ENCODE data around the gene TMTC2. TPM values are rescaled to one million over a fixed set of nuclear protein-coding genes. Genes with fewer than 3 reads are reported as not detected.

The TMTC2 gene
- total and polyA plus RNA-seq, 2 donors (not counting 1 experiment from before 2014, with no cell fraction given), result 2.4 to 3.2 TPM

DNA sequence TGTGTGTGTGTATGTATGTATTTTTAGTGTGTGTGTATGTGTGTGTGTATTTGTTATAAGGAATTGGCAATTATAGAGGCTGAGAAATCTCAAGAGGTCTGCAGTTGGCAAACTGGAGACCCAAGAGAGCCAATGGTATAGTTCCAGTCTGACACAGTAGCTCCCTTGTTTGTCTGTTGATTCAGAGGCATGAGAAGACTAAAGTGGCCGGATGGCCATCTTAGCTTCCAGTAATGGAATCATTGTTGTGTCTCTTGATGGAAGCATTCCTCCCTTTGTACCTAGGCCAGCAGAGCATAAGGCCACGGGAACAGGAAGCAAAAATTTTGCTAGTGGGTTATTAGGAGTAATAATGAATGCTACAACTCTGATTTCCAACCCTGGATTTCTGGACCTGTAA, 460.6 kb downstream of the TMTC2 start:
- H3K27ac Mint-ChIP-seq, result no peak overlapping the region
- intact Hi-C loops (cut with micrococcal nuclease), result no loop called here

DNA sequence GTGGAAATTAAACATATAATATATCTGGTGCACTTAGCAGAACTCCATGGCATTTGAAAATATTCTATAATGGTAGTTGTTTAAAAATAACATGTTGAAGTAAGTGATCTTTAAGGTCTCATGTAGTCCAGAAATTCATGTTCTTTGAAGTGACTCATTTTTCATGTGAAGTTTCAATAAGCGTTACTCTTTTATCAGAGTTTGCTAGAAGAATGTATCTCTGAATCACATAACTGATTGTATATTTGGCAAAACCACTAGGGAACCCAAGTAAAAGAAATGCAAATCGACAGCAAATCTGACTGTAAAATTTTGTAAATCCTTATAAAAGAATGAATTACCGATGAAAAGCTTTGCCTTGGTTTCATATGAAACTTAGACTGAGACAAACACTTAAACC, 463.3 kb downstream of the TMTC2 start:
- Histone ChIP-seq H3K4me1 (ENCODE audit: control insufficient read depth in 2 of 2, insufficient read depth in 2 of 2, low read length in 2 of 2) (no peaks in the 10 kb centered on the region), H3K9ac (ENCODE audit: low read length) (no peak overlapping the region), H2AFZ (ENCODE audit: insufficient read depth, low read depth, low read length, poor library complexity, severe bottlenecking) (no peak overlapping the region), H3K9me3 (ENCODE audit: control extremely low read depth in 1 of 3, control insufficient read depth in 2 of 3, insufficient read depth in 1 of 3, low read length in 2 of 3) (peaks cover 0 to 2% (median 0%) of the 10 kb centered on the region in 3 donors), H3K4me3 (ENCODE audit: control extremely low read depth in 1 of 5, extremely low read depth in 1 of 5, insufficient read depth in 1 of 5, low read depth in 2 of 5, low read length in 4 of 5) (no peak overlapping the region), H3K4me2 (replicated peaks; ENCODE audit: low read depth, low read length, poor library complexity, severe bottlenecking) (no peak overlapping the region), H3K27me3 (replicated peaks in 1 of 4; ENCODE audit: control extremely low read depth in 1 of 4, control insufficient read depth in 3 of 4, insufficient read depth in 4 of 4, low read length in 3 of 4) (no peaks in the 10 kb centered on the region), H3K27ac (ENCODE audit: low read length in 2 of 2) (no peak overlapping the region), H3K79me2 (ENCODE audit: control insufficient read depth, insufficient read depth, low read length) (no peaks in the 10 kb centered on the region), H4K20me1 (ENCODE audit: control insufficient read depth, insufficient read depth, low read length, poor library complexity, severe bottlenecking) (no peaks in the 10 kb centered on the region), H3K36me3 (replicated peaks in 1 of 2; ENCODE audit: control extremely low read depth in 1 of 2, control insufficient read depth in 1 of 2, extremely low read depth in 1 of 2, insufficient read depth in 2 of 2, low read length in 1 of 2) (no peaks in the 10 kb centered on the region)
- Mint-ChIP-seq H3K27me3 (no peaks in the 10 kb centered on the region), H3K27ac (no peak overlapping the region), H3K4me3 (no peak overlapping the region), H3K9me3 (ENCODE audit: insufficient read depth) (no peaks in the 10 kb centered on the region), H3K4me1 (no peaks in the 10 kb centered on the region)
- ChIA-PET CTCF (no interaction called here), POLR2A (no interaction called here)
- DNase-seq, result no peak
- intact Hi-C loops (cut with micrococcal nuclease), result no loop called here
- no peak for ATAC-seq (ENCODE audit: low read depth)
- WGBS (ENCODE audit: insufficient coverage), result no CpG with 5 or more reads among the region's 3 CpGs
- TF ChIP-seq, protein P1, sequence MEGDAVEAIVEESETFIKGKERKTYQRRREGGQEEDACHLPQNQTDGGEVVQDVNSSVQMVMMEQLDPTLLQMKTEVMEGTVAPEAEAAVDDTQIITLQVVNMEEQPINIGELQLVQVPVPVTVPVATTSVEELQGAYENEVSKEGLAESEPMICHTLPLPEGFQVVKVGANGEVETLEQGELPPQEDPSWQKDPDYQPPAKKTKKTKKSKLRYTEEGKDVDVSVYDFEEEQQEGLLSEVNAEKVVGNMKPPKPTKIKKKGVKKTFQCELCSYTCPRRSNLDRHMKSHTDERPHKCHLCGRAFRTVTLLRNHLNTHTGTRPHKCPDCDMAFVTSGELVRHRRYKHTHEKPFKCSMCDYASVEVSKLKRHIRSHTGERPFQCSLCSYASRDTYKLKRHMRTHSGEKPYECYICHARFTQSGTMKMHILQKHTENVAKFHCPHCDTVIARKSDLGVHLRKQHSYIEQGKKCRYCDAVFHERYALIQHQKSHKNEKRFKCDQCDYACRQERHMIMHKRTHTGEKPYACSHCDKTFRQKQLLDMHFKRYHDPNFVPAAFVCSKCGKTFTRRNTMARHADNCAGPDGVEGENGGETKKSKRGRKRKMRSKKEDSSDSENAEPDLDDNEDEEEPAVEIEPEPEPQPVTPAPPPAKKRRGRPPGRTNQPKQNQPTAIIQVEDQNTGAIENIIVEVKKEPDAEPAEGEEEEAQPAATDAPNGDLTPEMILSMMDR (IDR thresholded peaks at IDR 0.05), result no peak
- no peak for TF ChIP-seq EZH2 (IDR thresholded peaks at IDR 0.05; ENCODE audit: borderline replicate concordance, insufficient read depth, low read depth, low read length, poor library complexity, severe bottlenecking)

More for the DNA sequence above, 460.6 kb downstream of the TMTC2 start:
- no peak overlapping the region for H3K27ac ChIP-seq (ENCODE audit: low read length in 2 of 2)
- DNase-seq, result no peak
- no peak overlapping the region for H3K9ac ChIP-seq (ENCODE audit: low read length)
- ChIA-PET POLR2A (no interaction called here), CTCF (no interaction called here)
- no peaks in the 10 kb centered on the region for H3K4me1 Mint-ChIP-seq
- H3K4me1 ChIP-seq (ENCODE audit: control insufficient read depth in 2 of 2, insufficient read depth in 2 of 2, low read length in 2 of 2), result no peaks in the 10 kb centered on the region
- H3K27me3 ChIP-seq (replicated peaks in 1 of 4; ENCODE audit: control extremely low read depth in 1 of 4, control insufficient read depth in 3 of 4, insufficient read depth in 4 of 4, low read length in 3 of 4), result no peaks in the 10 kb centered on the region
- H3K4me2 ChIP-seq (replicated peaks; ENCODE audit: low read depth, low read length, poor library complexity, severe bottlenecking), result no peak overlapping the region
- 78% methylated on average over 1 of the region's 2 CpGs for WGBS (ENCODE audit: insufficient coverage)
- no peak overlapping the region for H3K4me3 ChIP-seq (ENCODE audit: control extremely low read depth in 1 of 5, extremely low read depth in 1 of 5, insufficient read depth in 1 of 5, low read depth in 2 of 5, low read length in 4 of 5)
- no peaks in the 10 kb centered on the region for H4K20me1 ChIP-seq (ENCODE audit: control insufficient read depth, insufficient read depth, low read length, poor library complexity, severe bottlenecking)
- TF ChIP-seq, protein P1 (IDR thresholded peaks at IDR 0.05), result no peak
- TF ChIP-seq EZH2 (IDR thresholded peaks at IDR 0.05; ENCODE audit: borderline replicate concordance, insufficient read depth, low read depth, low read length, poor library complexity, severe bottlenecking), result no peak
- H3K79me2 ChIP-seq (ENCODE audit: control insufficient read depth, insufficient read depth, low read length), result no peaks in the 10 kb centered on the region
- no peak overlapping the region for H3K4me3 Mint-ChIP-seq
- ATAC-seq (ENCODE audit: low read depth), result no peak
- peaks cover 0 to 2% (median 0%) of the 10 kb centered on the region in 3 donors for H3K9me3 ChIP-seq (ENCODE audit: control extremely low read depth in 1 of 3, control insufficient read depth in 2 of 3, insufficient read depth in 1 of 3, low read length in 2 of 3)
- H3K36me3 ChIP-seq (replicated peaks in 1 of 2; ENCODE audit: control extremely low read depth in 1 of 2, control insufficient read depth in 1 of 2, extremely low read depth in 1 of 2, insufficient read depth in 2 of 2, low read length in 1 of 2), result no peaks in the 10 kb centered on the region
- no peaks in the 10 kb centered on the region for H3K27me3 Mint-ChIP-seq
- H2AFZ ChIP-seq (ENCODE audit: insufficient read depth, low read depth, low read length, poor library complexity, severe bottlenecking), result no peak overlapping the region
- H3K9me3 Mint-ChIP-seq (ENCODE audit: insufficient read depth), result no peaks in the 10 kb centered on the region

Data from B cell (primary cell).